ENCODE data around the gene FADS2.

Gene FADS2

DNA sequence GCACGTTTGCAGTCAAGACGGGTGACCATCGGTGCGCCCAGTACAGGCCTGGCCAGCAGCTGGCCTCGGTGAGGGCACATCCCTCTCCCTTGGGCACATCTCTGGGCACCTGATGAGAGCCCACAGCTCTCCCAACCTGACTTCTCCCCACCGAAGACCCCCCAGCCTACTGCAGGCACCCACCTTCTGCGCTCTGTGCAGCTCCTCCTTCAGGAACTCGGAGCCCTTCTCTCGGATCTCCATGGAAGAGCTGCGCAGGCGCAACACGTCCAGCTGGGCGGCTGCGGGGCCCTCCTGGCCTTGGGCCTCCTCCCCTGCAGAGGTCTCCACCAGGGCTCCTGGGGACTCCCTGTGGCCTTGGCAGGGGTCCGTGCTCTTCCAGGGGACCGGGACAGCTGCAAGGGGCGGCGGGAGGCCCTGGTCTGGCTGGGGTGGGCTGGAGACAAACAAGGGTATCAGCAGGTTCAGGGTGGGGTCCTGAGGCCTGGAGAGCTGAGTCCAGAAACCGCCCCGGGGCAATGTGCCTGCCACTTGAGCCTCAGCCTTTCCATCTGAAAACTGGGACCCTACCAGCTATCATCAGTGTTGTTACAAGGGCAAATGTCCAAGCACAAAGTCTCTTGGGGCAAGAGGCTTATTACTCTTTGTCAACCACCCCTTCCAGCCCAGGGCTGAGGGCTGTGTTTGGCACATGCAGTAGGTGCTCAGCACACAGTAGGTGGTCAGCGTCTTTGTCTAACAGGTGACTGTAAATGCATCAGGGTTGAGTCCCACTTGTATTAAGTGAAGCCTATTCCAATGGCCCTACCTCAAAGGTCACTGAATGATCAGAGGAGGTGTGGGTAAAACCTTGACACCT, 80.0 kb downstream of the FADS2 start:
- DNase-seq = no peak

DNA sequence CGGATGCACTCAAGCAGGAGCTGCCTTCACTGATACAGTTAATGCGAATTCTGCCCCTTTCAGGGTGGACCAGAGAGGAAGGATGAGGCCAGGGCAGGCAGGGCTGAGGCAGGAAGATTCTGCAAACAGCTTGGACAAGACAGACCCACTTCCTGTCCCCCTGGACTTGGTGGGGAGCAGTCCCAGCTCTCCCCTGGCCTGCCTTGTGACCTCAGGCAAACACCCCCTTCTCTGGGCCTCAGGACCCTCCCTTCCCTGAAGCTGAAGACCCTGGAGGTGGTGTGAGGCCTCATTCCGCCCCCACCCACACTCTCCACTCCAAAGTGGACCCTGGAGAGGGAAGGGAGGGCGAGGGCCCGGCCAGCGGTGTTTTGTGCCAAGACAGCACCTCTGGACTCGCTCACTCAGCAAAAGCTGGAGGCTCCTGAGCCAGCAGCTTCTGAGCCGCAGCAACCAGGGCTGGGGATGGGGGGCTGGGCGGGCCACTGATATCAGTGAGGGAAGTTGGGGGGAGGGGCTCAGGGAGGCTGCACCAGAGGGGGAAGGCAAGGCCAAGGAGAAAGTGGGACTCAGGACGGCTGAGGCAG, 80.7 kb downstream of the FADS2 start:
- no peak for DNase-seq

DNA sequence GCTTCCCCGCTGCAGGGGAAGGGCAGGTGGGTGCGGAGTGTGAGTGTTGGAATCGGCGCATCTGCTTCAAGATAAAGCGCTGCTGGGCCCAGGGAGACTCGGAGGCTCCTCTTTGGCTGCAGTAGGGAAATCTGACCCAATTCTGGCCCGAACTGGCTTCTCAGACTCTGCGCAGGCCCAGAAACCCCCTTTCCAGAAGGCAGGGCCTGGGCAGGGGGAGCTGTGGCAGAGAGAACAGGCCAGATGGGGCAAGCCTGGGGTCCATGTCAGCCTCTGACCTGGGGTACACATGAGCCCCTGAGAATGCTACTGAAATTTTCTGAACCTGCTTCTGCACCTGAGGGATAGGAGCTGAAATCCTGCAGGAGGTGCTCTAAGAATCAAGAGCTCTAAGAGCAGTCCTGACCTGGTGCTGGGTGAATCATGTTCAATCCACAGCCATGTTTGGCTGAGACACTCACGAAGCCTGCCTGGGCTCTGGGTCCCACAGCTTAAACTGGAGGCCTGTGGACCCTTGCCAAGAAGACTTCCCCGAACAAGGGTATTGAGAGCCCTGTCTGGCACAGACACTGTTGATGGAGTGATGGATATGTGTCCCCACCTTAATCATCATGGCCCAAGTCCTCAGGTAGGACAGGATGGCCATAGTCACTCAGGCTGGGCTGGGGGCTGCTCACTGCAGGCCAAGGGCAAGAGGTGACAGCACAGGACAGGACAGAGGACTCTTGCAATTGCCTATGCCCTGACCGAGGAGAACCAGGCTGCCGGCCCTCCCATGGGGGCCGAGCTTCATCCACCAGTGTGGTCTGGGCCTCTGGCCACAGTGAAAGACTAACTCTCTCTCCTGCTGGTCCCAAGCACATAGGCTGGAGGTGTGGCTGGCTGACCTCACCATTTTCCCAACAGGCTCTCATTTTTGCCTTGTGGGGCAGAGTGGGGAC, 82.4 kb downstream of the FADS2 start:
- no peak for DNase-seq

DNA sequence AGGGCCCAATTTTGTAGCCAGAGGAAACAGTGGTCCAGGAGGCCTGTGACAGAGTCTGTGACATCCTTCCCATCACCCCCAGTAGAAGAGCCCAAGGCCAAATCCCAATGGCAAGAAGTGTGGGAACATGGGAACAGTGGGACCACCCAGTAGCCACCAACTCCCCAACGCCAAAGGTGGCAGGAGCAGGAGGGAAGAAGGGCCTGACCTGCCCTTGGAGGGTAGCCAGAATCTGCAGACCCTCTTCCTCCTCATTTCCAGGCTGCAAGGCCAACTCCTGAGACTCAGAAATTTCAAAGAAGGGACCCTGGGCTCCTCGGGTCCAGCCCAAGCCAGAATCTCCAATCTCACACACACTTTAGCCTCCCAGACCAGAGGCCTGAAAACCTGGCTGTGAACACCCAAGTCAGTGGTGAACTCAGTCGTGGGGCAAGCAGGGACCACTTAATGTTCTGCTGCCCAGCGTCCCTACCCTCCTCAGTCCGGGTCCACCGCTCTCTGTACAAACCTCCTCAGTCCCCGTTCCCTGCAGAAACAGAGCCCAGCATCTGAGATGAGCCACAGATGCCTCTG, 83.1 kb downstream of the FADS2 start:
- no peak for DNase-seq

DNA sequence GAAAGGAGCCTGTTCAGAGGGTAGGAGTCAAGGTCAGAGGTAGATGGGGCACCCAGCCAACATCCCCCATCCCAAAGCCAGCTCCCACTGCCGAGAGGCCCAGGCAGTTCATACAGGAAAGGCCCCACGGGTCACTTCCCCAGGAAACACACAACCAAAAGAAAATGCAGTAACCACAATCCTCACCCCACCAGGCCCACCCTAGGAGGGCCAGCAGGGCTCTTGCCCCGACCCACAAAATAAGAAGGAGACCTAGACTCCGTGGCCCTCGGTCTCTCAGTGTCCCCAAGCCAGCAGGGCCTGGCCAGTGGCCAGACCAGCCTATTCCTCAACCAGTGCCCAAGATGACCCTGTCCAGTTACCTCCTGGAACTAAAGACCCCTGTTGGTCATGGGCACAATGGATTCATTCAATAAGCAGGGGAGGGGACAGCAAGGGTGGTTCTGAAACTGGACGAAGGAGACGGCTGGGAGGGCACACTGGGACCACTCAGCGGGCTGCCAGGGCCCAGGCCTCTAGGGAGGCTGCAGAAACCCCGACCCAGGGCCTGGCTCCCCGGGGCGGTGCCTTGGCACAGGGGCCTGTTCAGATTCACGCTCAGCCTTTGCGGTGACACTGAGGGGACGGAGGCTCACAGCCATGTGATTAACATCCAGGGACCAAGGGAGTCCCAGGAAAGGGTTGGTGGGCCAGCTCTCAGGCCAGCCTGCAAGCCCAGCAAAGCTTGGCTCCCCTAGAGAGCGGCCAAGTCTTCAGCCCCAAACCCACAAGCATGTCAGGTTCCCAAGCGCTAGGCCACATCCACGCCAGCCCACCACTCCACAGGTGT, 83.8 kb downstream of the FADS2 start:
- DNase-seq = no peak

DNA sequence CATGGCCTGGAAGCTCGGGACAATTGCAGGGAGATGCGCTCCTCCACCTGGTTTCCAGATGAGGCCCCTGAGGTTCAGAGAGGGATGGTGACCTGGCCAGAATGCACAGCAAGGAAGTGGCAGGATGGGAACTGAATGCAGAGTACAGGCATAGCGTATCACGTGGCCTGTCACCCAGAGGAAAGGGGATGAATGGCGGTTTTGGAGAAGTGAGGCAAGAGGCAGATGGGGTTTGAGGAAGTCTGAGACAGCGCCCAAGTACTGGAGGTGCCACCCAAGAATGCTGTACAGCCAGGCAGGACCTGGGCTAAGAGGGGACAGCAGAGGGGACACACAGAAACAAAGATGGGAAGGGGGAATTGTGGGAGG, 84.4 kb downstream of the FADS2 start:
- peak; percentile 50 for DNase-seq

DNA sequence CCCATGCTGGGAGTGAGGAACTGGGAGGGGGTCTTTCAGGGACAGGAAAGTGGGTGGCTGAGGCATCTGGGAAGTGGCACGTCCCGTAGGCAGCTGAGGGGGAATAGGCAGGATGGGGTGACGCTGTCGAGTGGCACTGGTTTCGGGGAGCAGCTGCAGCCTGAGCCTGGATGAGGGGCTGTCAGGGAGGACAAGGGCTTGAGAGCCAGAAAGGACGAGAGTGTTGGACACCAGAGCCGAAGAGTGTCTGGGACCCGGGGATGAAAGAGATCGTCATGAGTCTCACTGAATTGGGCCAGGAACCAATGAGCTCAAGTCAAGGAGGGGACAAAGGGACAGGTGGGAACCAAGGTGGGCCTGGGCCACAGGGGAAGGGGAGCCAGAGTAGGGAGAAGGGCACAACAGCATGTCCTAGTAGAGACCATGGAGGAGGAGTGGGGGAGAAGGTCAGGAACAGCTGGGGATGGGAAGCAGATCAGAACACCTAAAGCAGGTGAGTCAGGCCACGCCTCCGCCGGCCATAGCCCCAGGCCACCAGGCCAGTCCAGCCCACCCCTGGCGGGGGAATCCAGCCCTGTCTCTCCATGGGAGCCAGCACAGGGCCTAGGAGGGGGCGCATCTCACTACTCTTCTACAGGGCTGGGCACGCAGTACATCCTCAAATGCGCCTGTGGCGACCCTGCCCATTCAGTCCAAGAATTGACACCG, 85.0 kb downstream of the FADS2 start:
- no peak for DNase-seq

DNA sequence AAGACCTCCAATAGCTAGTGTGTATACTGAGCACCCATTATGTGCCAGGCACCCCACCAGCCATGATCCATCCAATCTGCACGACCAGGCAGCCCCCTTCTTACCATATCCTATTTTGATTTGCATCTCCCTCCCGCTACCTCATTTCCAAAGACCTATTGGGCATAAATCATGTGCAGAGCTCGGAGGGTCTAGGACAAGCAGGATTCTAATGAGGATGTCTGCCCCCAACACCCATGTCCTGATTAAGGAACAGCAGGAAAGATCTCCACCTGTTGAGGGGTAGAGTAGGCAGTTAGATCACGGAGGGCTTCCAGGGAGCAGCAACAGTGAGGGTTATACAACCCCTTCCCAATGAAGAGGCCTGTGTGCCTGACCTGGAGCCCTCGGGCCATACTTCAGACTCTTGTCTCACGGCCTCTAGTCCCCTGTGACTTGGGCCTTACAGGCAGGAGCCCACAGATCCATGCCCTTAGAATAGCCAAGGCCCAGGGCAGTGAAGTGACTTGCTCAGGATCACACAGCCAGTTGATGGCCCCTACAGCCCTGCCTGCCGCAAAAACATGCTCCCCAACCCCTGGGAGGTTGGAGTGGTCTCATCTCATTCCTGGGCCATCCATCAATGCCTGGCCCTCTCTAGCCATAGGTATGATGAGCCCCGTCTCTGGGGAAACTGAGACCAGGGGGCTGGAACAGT, 85.7 kb downstream of the FADS2 start:
- DNase-seq = no peak

DNA sequence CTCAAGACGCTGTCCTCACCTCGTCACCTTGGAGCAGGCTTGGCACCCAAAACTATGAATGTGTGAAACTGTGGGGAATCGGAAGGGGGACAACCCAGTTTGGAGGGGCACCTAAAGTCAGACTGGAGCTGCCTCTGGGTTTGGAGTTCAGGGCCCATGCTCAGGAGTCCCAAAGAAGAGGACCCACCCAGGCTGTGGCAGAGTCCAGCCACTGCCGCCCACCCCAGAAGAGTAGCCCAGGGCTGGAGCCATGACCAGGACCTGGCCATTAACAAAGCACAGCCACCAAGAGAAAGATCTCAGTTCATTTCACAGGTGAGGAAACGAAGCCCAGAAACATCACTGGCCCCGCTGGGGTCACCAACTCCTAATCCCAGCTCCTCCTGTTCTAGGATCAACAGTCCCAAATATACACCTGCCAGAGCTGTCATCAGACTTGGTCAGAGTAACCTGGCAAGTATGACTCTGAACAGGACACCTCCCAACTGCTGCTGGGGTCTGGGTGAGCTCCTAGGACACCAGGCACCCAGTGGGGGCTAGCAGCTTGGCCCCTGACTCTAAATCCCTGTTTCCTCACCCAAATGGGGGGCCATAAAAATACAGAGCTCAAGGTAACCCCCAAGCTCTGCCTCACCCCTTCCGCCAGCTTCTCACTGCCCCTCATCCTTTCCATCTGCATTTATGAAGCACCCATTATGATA, 86.5 kb downstream of the FADS2 start:
- DNase-seq = no peak

DNA sequence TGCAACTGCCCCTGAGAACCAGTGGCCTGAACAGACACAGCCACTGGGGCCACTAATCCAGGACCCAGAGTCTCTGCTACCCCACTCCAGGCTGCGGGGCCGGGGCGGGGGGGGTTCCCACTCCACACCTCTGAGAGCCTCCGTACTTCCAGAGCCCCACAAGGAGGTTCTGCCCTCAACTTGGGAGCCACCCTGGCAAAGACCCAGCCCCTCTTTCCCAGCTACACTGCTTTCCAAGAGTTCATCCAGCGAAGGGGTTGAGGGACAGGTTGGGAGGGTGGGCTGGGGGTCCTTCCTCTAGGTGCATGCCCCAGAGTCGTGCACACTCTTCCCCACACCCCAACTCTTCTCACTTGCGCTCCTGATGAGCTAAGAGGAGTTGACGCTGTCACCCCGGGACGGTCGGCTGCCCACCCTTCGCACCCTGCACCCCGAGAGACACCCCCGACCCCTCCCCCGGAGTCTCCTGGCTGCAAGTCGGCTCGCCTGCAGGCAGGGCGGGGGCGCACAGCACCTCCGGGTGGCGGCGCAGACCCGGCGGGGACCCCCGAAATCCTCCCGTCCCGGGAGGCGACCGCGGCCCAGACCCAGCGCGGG, 88.7 kb downstream of the FADS2 start:
- no peak for DNase-seq
